CD4-positive, alpha-beta T cell (primary cell): ENCODE results near the gene CFAP20DC. TPM values are rescaled to one million over a fixed set of nuclear protein-coding genes. Genes with fewer than 3 reads are reported as not detected.
"Not testable (repeated sequence)": the region's sequence is repeated elsewhere in the genome, so short reads cannot be mapped to it uniquely, and the experiment has no call there.

Experiments
- ATAC-seq: fragments of 200-7000 bp; cut with Tn5 transposase; one replicate; pipeline ENCODE4 v1.10.0; 2022; ENCODE audit warnings: mild to moderate bottlenecking; ENCODE audit not compliant: poor library complexity
- CTCF ChIA-PET: fragments of 350-600 bp; sonication (Branson Sonifier 250); formaldehyde crosslinking; loops from one replicate; lab custom pipeline; 2021; ENCODE audit warnings: antibody characterized with exemption, inconsistent platforms; lab: Charles Lee
- POLR2A ChIA-PET: fragments of 350-600 bp; sonication (Branson Sonifier 250); formaldehyde crosslinking; loops from one replicate; lab custom pipeline; 2021; ENCODE audit warnings: antibody characterized with exemption, inconsistent platforms; lab: Charles Lee
- DNase-seq, 14 experiments: peaks; one replicate each; pipeline ENCODE4 v3.0.0-alpha.2; 2013 to 2020; ENCODE audit warnings: mixed read lengths in 2 of 14
- H3K27ac ChIP-seq, 2 donors: one replicate each; pipeline versions ENCODE4 v1.5.1 to v1.7.0; 2013; ENCODE audit warnings: low read length in 2 of 2, low read depth in 1 of 2, mild to moderate bottlenecking in 1 of 2
- H3K27me3 ChIP-seq, 2 experiments: 1 replicate in 1 of 2; 2 replicates in 1 of 2; pipeline versions ENCODE4 v1.6.1 to v1.7.0; 2013; ENCODE audit warnings: low read length in 2 of 2, control low read depth in 1 of 2, mild to moderate bottlenecking in 1 of 2, moderate library complexity in 1 of 2; ENCODE audit not compliant: insufficient read depth in 2 of 2, control insufficient read depth in 1 of 2
- H3K36me3 ChIP-seq: one replicate; pipeline ENCODE4 v1.6.1; 2013; ENCODE audit warnings: low read length, control low read depth; ENCODE audit not compliant: insufficient read depth
- H3K4me1 ChIP-seq: one replicate; pipeline ENCODE4 v1.6.1; 2013; ENCODE audit warnings: low read length, control low read depth; ENCODE audit not compliant: insufficient read depth
- H3K4me3 ChIP-seq: one replicate; pipeline ENCODE4 v1.5.1; 2013; ENCODE audit warnings: mild to moderate bottlenecking, low read length, moderate library complexity
- H3K9me3 ChIP-seq, 2 experiments: 1 replicate in 1 of 2; 2 replicates in 1 of 2; pipeline versions ENCODE4 v1.6.1 to v1.7.0; 2013; ENCODE audit warnings: low read length in 2 of 2, mild to moderate bottlenecking in 2 of 2, control low read depth in 1 of 2, moderate library complexity in 1 of 2; ENCODE audit not compliant: control insufficient read depth in 1 of 2, insufficient read depth in 1 of 2
- H3K27ac Mint-ChIP-seq: one replicate; pipeline ENCODE4 v1.8.0; 2020; ENCODE audit warnings: mixed read lengths
- H3K27me3 Mint-ChIP-seq: one replicate; pipeline ENCODE4 v1.8.0; 2021; ENCODE audit warnings: mixed read lengths
- H3K36me3 Mint-ChIP-seq: one replicate; pipeline ENCODE4 v1.8.0; 2021; ENCODE audit warnings: low read depth, mixed read lengths
- H3K4me1 Mint-ChIP-seq: one replicate; pipeline ENCODE4 v1.8.0; 2021; ENCODE audit warnings: low read depth, mixed read lengths
- H3K4me3 Mint-ChIP-seq: one replicate; pipeline ENCODE4 v1.8.0; 2020; ENCODE audit warnings: mild to moderate bottlenecking, mixed read lengths
- H3K9me3 Mint-ChIP-seq: one replicate; pipeline ENCODE4 v1.8.0; 2020; ENCODE audit warnings: mixed read lengths
- intact Hi-C, 2 experiments: fragments of 100-400 bp; cut with DNase I in 1 of 2; cut with micrococcal nuclease in 1 of 2; formaldehyde crosslinking; loops; one replicate each; pipeline versions ENCODE4 v1.15.1 to v1.9.0; 2023 to 2025; cut with DNase I, micrococcal nuclease
- total RNA-seq, 174 experiments: library from RNA in 2 of 174; stranded (reverse) in 2 of 174; gene quantifications; one replicate each; pipeline ENCODE4 v1.2.3 and lab custom pipeline; 2021 to 2026
- TF ChIP-seq, protein P1 (sequence below): fragments of 200-600 bp; IDR thresholded peaks from one replicate; pipeline ENCODE4 v1.8.0; 2022; ENCODE audit warnings: antibody characterized with exemption, mild to moderate bottlenecking

Gene CFAP20DC
- total RNA-seq, 2 experiments from 2014 or later = 0.11 to 0.20 TPM

DNA sequence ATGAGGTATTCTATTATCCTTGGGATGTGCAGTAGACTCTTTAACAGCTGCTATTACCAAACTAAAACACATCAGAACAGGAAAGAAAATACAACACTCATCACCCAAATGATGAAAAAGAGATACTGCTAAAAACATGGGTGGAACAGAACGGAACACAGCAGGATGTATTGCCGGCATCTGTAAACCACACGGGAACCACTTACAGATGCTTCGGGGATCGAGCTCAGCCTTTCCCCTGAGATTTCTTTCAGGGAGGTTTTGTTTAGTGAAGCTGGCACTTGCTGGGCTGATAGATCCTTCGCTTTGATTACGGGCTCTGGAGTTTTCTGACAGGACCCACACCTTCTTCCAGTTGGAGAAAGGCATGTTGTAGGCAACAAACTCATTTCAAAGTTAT is 201.0 kb downstream of the CFAP20DC start:
- ChIA-PET POLR2A (no interaction called here), CTCF (no interaction called here)
- TF ChIP-seq, protein P1, sequence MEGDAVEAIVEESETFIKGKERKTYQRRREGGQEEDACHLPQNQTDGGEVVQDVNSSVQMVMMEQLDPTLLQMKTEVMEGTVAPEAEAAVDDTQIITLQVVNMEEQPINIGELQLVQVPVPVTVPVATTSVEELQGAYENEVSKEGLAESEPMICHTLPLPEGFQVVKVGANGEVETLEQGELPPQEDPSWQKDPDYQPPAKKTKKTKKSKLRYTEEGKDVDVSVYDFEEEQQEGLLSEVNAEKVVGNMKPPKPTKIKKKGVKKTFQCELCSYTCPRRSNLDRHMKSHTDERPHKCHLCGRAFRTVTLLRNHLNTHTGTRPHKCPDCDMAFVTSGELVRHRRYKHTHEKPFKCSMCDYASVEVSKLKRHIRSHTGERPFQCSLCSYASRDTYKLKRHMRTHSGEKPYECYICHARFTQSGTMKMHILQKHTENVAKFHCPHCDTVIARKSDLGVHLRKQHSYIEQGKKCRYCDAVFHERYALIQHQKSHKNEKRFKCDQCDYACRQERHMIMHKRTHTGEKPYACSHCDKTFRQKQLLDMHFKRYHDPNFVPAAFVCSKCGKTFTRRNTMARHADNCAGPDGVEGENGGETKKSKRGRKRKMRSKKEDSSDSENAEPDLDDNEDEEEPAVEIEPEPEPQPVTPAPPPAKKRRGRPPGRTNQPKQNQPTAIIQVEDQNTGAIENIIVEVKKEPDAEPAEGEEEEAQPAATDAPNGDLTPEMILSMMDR = no peak

DNA sequence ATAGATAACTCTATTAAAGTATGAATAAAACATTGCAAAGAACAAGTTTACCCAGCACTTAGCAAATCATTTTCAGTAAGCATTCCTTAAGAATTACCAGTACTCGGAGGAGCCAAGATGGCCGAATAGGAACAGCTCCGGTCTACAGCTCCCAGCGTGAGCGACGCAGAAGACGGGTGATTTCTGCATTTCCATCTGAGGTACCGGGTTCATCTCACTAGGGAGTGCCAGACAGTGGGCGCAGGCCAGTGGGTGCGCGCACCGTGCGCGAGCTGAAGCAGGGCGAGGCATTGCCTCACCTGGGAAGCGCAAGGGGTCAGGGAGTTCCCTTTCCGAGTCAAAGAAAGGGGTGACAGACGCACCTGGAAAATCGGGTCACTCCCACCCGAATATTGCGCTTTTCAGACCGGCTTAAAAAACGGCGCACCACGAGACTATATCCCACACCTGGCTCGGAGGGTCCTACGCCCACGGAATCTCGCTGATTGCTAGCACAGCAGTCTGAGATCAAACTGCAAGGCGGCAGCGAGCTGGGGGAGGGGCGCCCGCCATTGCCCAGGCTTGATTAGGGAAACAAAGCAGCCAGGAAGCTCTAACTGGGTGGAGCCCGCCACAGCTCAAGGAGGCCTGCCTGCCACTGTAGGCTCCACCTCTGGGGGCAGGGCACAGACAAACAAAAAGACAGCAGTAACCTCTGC is 207.6 kb downstream of the CFAP20DC start:
- POLR2A ChIA-PET, intact Hi-C loops, H3K27me3 Mint-ChIP-seq, ATAC-seq, H3K4me1 ChIP-seq, H3K36me3 Mint-ChIP-seq, H3K27ac Mint-ChIP-seq, H3K27ac ChIP-seq, H3K9me3 ChIP-seq, H3K9me3 Mint-ChIP-seq, H3K4me3 ChIP-seq, H3K27me3 ChIP-seq, H3K4me1 Mint-ChIP-seq, H3K4me3 Mint-ChIP-seq, CTCF ChIA-PET, H3K36me3 ChIP-seq, DNase-seq: not testable (repeated sequence)

More for the DNA sequence above, 201.0 kb downstream of the CFAP20DC start:
- H3K9me3 Mint-ChIP-seq = no peaks in the 10 kb centered on the region
- H3K27me3 ChIP-seq = no peaks in the 10 kb centered on the region
- DNase-seq (no peak), ATAC-seq (no peak)
- no peaks in the 10 kb centered on the region for H3K36me3 ChIP-seq
- H3K4me1 ChIP-seq = no peaks in the 10 kb centered on the region
- H3K27ac ChIP-seq = no peak overlapping the region
- H3K27ac Mint-ChIP-seq = no peak overlapping the region
- H3K4me3 Mint-ChIP-seq = no peak overlapping the region
- intact Hi-C loops = no loop called here
- no peak overlapping the region for H3K4me3 ChIP-seq
- no peaks in the 10 kb centered on the region for H3K27me3 Mint-ChIP-seq
- H3K36me3 Mint-ChIP-seq = no peaks in the 10 kb centered on the region
- H3K9me3 ChIP-seq = no peaks in the 10 kb centered on the region
- no peaks in the 10 kb centered on the region for H3K4me1 Mint-ChIP-seq

DNA sequence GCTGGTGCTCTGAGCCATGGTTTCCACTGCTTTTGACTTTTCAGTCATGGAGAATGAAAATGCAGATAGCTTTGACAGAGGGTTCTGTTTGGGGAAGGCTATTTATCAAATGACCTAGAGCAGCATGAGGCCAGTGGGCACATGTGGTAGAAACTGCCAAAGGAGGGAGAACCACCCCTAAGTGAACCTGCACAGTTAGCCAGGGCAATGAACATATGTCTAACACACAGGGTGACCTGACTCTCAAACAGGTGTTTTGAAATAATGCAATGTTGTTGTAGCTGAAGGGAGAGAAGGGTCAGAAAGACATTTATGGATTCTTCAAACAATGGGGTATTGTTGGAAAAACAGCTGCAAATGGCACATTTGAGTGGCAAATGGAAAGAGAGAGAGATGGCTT is 208.9 kb downstream of the CFAP20DC start:
- no peak overlapping the region for H3K4me3 ChIP-seq
- peaks cover 0 to 3% of the 10 kb centered on the region in 2 experiments for H3K9me3 ChIP-seq
- H3K27ac ChIP-seq = no peak overlapping the region
- no peak for DNase-seq
- no peak overlapping the region for H3K4me3 Mint-ChIP-seq
- peaks cover 6% of the 10 kb centered on the region for H3K27me3 Mint-ChIP-seq
- no peaks in the 10 kb centered on the region for H3K4me1 Mint-ChIP-seq
- ATAC-seq = no peak
- intact Hi-C loops = no loop called here
- ChIA-PET CTCF (no interaction called here), POLR2A (no interaction called here)
- TF ChIP-seq, protein P1 = no peak
- H3K9me3 Mint-ChIP-seq = no peaks in the 10 kb centered on the region
- H3K27me3 ChIP-seq = no peaks in the 10 kb centered on the region
- no peaks in the 10 kb centered on the region for H3K36me3 ChIP-seq
- no peak overlapping the region for H3K27ac Mint-ChIP-seq
- no peaks in the 10 kb centered on the region for H3K36me3 Mint-ChIP-seq
- no peaks in the 10 kb centered on the region for H3K4me1 ChIP-seq

DNA sequence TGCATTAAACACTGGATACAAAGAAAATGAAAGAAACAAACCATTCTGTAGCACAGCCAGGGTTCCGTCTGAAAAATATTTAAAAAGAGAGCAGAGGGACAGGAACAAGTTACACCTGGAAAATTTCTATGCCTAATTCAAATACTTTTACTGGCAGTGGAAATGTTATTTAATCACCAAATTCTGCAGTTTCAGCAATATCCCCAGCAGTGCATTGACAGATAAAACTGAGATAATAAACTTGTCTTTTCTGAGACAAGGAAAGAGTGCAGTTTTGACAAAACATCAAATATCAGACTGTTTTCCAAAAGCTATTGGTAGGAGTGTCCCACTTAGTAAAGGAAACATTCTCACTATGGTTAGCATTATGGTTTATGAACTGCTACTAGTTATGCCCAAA is 209.9 kb downstream of the CFAP20DC start:
- Histone ChIP-seq H3K4me1 (no peaks in the 10 kb centered on the region), H3K27ac (no peak overlapping the region), H3K4me3 (no peak overlapping the region), H3K9me3 (peaks cover 0 to 3% of the 10 kb centered on the region in 2 experiments), H3K27me3 (no peaks in the 10 kb centered on the region), H3K36me3 (no peaks in the 10 kb centered on the region)
- no peaks in the 10 kb centered on the region for H3K9me3 Mint-ChIP-seq
- CTCF ChIA-PET = no interaction called here
- DNase-seq (no peak), ATAC-seq (no peak)
- H3K27ac Mint-ChIP-seq = no peak overlapping the region
- no peaks in the 10 kb centered on the region for H3K36me3 Mint-ChIP-seq
- TF ChIP-seq, protein P1 = no peak
- intact Hi-C loops = no loop called here
- POLR2A ChIA-PET = no interaction called here
- H3K4me1 Mint-ChIP-seq = no peaks in the 10 kb centered on the region
- H3K4me3 Mint-ChIP-seq = no peak overlapping the region
- peaks cover 6% of the 10 kb centered on the region for H3K27me3 Mint-ChIP-seq
